Endothelial cell of umbilical vein (primary cell): ENCODE data around the gene NHLRC4.

Source experiments
- CTCF ChIP-seq, 2 donors: IDR thresholded peaks; 1 replicate in 1 of 2; 2 replicates in 1 of 2; pipeline ENCODE4 v1.5.1; 2011; ENCODE audit warnings: low read length in 2 of 2, mild to moderate bottlenecking in 2 of 2, moderate library complexity in 2 of 2, control low read depth in 1 of 2, inconsistent platforms in 1 of 2, low read depth in 1 of 2; ENCODE audit not compliant: insufficient read depth in 1 of 2; ENCODE audit errors: extremely low read depth in 1 of 2
- EZH2 ChIP-seq: IDR thresholded peaks from 2 replicates; pipeline ENCODE4 v1.6.1; 2012; ENCODE audit warnings: borderline replicate concordance, low read depth, mild to moderate bottlenecking, moderate library complexity, low read length, inconsistent platforms; ENCODE audit not compliant: severe bottlenecking
- GATA2 ChIP-seq: IDR thresholded peaks from 2 replicates; pipeline ENCODE4 v1.7.0; 2011; ENCODE audit warnings: low read depth, mild to moderate bottlenecking, moderate library complexity, mixed read lengths, low read length; ENCODE audit not compliant: insufficient read length, insufficient read depth
- JUN ChIP-seq: IDR thresholded peaks from 2 replicates; pipeline ENCODE4 v1.6.1; 2011; ENCODE audit warnings: borderline replicate concordance, low read depth; ENCODE audit not compliant: insufficient read length, insufficient read depth
- MAX ChIP-seq: IDR thresholded peaks from 2 replicates; pipeline ENCODE4 v1.6.1; 2011; ENCODE audit not compliant: insufficient read depth, insufficient read length
- POLR2A ChIP-seq: IDR thresholded peaks from 2 replicates; pipeline ENCODE4 v1.6.1; 2012; ENCODE audit warnings: low read depth, mild to moderate bottlenecking, control low read depth, low read length

- no peak for TF ChIP-seq CTCF (IDR thresholded peaks at IDR 0.05; ENCODE audit: extremely low read depth in 1 of 2, insufficient read depth in 1 of 2, low read depth in 1 of 2, low read length in 2 of 2)
- TF ChIP-seq EZH2 = no peak
- TF ChIP-seq GATA2 = no peak
- no peak for TF ChIP-seq POLR2A
- no peak for TF ChIP-seq MAX
- no peak for TF ChIP-seq JUN
Observed at GRCh38 chr16:617855-618254, 51.0 kb downstream of the NHLRC4 start.
